Measurements from ENCODE around the gene SPRY2. TPM values are rescaled to one million over a fixed set of nuclear protein-coding genes. Genes with fewer than 3 reads are reported as not detected.

Gene SPRY2
- total RNA-seq, 1 experiment from 2014 or later = 7.2 TPM

- H3K4me1 ChIP-seq (ENCODE audit: control insufficient read depth in 1 of 2, insufficient read depth in 2 of 2, low read length in 2 of 2) = no peaks in the 10 kb centered on the region
- H3K27ac ChIP-seq (ENCODE audit: low read depth, low read length) = no peak overlapping the region
- no peak overlapping the region for H2AFZ ChIP-seq (ENCODE audit: low read depth, low read length, poor library complexity, severe bottlenecking)
- H3K36me3 ChIP-seq (ENCODE audit: control insufficient read depth in 1 of 2, insufficient read depth in 2 of 2, low read length in 2 of 2) = no peaks in the 10 kb centered on the region
- CTCF ChIA-PET = no interaction called here
- POLR2A ChIA-PET = no interaction called here
- BruUV-seq (replicated peaks) = no TSS peak
- no peaks in the 10 kb centered on the region for H3K9me3 ChIP-seq (ENCODE audit: control insufficient read depth in 1 of 2, insufficient read depth in 1 of 2, low read depth in 1 of 2, low read length in 2 of 2)
- no peak overlapping the region for H3K9ac ChIP-seq (ENCODE audit: low read length)
- H3K4me3 ChIP-seq (replicated peaks in 1 of 2; ENCODE audit: low read depth in 1 of 2, low read length in 2 of 2) = no peak overlapping the region
- H3K79me2 ChIP-seq (ENCODE audit: insufficient read depth, low read length) = no peaks in the 10 kb centered on the region
- no peaks in the 10 kb centered on the region for H3K27me3 ChIP-seq (ENCODE audit: insufficient read depth, low read length)
- no peaks in the 10 kb centered on the region for H4K20me1 ChIP-seq (ENCODE audit: insufficient read depth)
- RAD21 ChIA-PET (ENCODE audit: low non-redundant PET in 1 of 2, low total read pairs in 2 of 2, uncharacterized antibody in 2 of 2, unreplicated experiment in 2 of 2) = no interaction called here
- no peak for ATAC-seq
- TF ChIP-seq EZH2phosphoT487 (IDR thresholded peaks at IDR 0.05; ENCODE audit: borderline replicate concordance) (no peak), EZH2 (IDR thresholded peaks at IDR 0.05) (no peak), ZBTB33 (IDR thresholded peaks at IDR 0.05; ENCODE audit: extremely low read depth, insufficient replicate concordance, low read length) (no peak), JUND (IDR thresholded peaks at IDR 0.05) (no peak), SRF (IDR thresholded peaks at IDR 0.05; ENCODE audit: low read depth) (no peak), CEBPB (IDR thresholded peaks at IDR 0.05; ENCODE audit: low read depth) (no peak), SP1 (IDR thresholded peaks at IDR 0.05; ENCODE audit: low read depth) (no peak), TCF7L2 (IDR thresholded peaks at IDR 0.05; ENCODE audit: borderline replicate concordance, extremely low read depth, insufficient read depth, insufficient read length) (no peak), RAD21 (IDR thresholded peaks at IDR 0.05; ENCODE audit: low read depth) (no peak), YY1 (IDR thresholded peaks at IDR 0.05; ENCODE audit: extremely low read depth, insufficient replicate concordance, low read depth, low read length) (no peak), POLR2A (IDR thresholded peaks at IDR 0.05; ENCODE audit: borderline replicate concordance, extremely low read depth, insufficient read depth, insufficient read length) (no peak), ZNF274 (IDR thresholded peaks at IDR 0.05; ENCODE audit: low read depth, low read length) (no peak), CBX3 (IDR thresholded peaks at IDR 0.05; ENCODE audit: low read depth) (no peak), FOSL1 (IDR thresholded peaks at IDR 0.05; ENCODE audit: low read depth) (no peak)
- TF ChIP-seq, protein P1, sequence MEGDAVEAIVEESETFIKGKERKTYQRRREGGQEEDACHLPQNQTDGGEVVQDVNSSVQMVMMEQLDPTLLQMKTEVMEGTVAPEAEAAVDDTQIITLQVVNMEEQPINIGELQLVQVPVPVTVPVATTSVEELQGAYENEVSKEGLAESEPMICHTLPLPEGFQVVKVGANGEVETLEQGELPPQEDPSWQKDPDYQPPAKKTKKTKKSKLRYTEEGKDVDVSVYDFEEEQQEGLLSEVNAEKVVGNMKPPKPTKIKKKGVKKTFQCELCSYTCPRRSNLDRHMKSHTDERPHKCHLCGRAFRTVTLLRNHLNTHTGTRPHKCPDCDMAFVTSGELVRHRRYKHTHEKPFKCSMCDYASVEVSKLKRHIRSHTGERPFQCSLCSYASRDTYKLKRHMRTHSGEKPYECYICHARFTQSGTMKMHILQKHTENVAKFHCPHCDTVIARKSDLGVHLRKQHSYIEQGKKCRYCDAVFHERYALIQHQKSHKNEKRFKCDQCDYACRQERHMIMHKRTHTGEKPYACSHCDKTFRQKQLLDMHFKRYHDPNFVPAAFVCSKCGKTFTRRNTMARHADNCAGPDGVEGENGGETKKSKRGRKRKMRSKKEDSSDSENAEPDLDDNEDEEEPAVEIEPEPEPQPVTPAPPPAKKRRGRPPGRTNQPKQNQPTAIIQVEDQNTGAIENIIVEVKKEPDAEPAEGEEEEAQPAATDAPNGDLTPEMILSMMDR (IDR thresholded peaks at IDR 0.05 in 2 of 3, conservative IDR thresholded peaks at IDR 0.05 in 1 of 3; ENCODE audit: borderline replicate concordance in 1 of 3, insufficient read depth in 1 of 3, low read depth in 2 of 3, low read length in 2 of 3) = no peak
- no peak for DNase-seq (ENCODE audit: low read depth, low spot score)
- H3K9me2 ChIP-seq (ENCODE audit: insufficient read depth) = no peaks in the 10 kb centered on the region
- intact Hi-C loops (cut with micrococcal nuclease) = no loop called here
- no peak overlapping the region for H3K4me2 ChIP-seq (ENCODE audit: low read length)
Measured at GRCh38 chr13:80382576-80382975, 41.6 kb upstream of the SPRY2 start.

Data from HCT116 (cell line).